ENCODE measurements around the gene ECPAS. TPM values are rescaled to one million over a fixed set of nuclear protein-coding genes. Genes with fewer than 3 reads are reported as not detected.

The ECPAS gene
- total RNA-seq, 1 experiment from 2014 or later, result 122 TPM

- peaks cover 15% of the 10 kb centered on the region for H3K9me3 Mint-ChIP-seq
- ATAC-seq, result no peak
- peaks cover 32% of the 10 kb centered on the region for H3K4me1 Mint-ChIP-seq
- POLR2A ChIA-PET, result no interaction called here
- TF ChIP-seq NFYB (CRISPR knock-in tag; conservative IDR thresholded peaks at IDR 0.05; ENCODE audit: low read depth) (no peak), AFF4 (CRISPR knock-in tag; IDR thresholded peaks at IDR 0.05; ENCODE audit: borderline replicate concordance) (no peak), MXD4 (CRISPR knock-in tag; IDR thresholded peaks at IDR 0.05; ENCODE audit: borderline replicate concordance) (no peak)
- no peaks in the 10 kb centered on the region for H3K27me3 Mint-ChIP-seq (ENCODE audit: low read depth)
- H3K27ac Mint-ChIP-seq, result peak overlapping the region; percentile 65; the same call in 1 of the 2 replicates
- peaks cover 14% of the 10 kb centered on the region for H3K36me3 Mint-ChIP-seq
- no peak for DNase-seq (ENCODE audit: low spot score)
- CTCF ChIA-PET, result no interaction called here
- no peak overlapping the region for H3K4me3 Mint-ChIP-seq
Observed at GRCh38 chr9:111467778-111468367, 16.3 kb downstream of the ECPAS start.

- ChIA-PET CTCF (no interaction called here), POLR2A (no interaction called here)
- ATAC-seq, result no peak
- H3K9me3 Mint-ChIP-seq, result peaks cover 29% of the 10 kb centered on the region
- TF ChIP-seq ZNF121 (CRISPR knock-in tag; IDR thresholded peaks at IDR 0.05) (no peak), ARID4B (CRISPR knock-in tag; IDR thresholded peaks at IDR 0.05; ENCODE audit: borderline replicate concordance) (no peak), CDX4 (CRISPR knock-in tag; IDR thresholded peaks at IDR 0.05; ENCODE audit: borderline replicate concordance) (no peak), ATF6 (CRISPR knock-in tag; IDR thresholded peaks at IDR 0.05) (no peak), ETV6 (CRISPR knock-in tag; IDR thresholded peaks at IDR 0.05) (no peak), ZNF423 (CRISPR knock-in tag; IDR thresholded peaks at IDR 0.05) (no peak)
- no peak overlapping the region for H3K4me3 Mint-ChIP-seq
- H3K36me3 Mint-ChIP-seq, result peaks cover 31% of the 10 kb centered on the region
- no peaks in the 10 kb centered on the region for H3K27me3 Mint-ChIP-seq (ENCODE audit: low read depth)
- no peak for DNase-seq (ENCODE audit: low spot score)
- H3K4me1 Mint-ChIP-seq, result peaks cover 26% of the 10 kb centered on the region
- no peak overlapping the region for H3K27ac Mint-ChIP-seq
Observed at GRCh38 chr9:111463048-111463447, 21.1 kb downstream of the ECPAS start.

Data from WTC11 (cell line).